Posterior cingulate gyrus (tissue), 11 donors: ENCODE data around the gene IL1RAP.
"Not testable (repeated sequence)": the region's sequence is repeated elsewhere in the genome, so short reads cannot be mapped to it uniquely, and the experiment has no call there.

Source experiments
- DNase-seq, 10 donors: peaks; one replicate each; pipeline versions ENCODE4 v3.0.0 to v3.0.0-alpha.2; 2020 to 2021; ENCODE audit warnings: mixed read lengths in 3 of 10
- intact Hi-C: fragments of 100-400 bp; cut with DNase I; formaldehyde crosslinking; loops from one replicate; pipeline ENCODE4 v1.15.1; 2023

Gene IL1RAP

DNA sequence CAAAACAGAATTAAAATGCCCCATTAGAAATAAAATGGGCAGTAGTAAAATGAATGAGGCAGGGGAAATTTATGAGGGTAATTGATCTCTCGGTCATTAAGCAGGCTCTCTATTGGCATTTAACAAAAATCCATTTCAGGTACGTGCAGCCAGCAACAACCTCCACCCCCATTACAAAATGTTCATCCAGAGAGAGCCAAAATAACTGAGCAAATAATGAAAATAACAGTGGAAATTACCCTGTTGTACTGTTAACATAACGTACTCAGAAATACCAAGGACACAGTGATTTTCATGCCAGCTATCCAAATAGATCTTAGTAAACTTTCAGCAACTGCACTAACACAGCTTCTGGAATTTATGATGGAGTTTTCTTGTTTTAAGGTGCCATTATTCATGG is 127.7 kb downstream of the IL1RAP start:
- intact Hi-C loops: no loop called here
- DNase-seq: no peak

DNA sequence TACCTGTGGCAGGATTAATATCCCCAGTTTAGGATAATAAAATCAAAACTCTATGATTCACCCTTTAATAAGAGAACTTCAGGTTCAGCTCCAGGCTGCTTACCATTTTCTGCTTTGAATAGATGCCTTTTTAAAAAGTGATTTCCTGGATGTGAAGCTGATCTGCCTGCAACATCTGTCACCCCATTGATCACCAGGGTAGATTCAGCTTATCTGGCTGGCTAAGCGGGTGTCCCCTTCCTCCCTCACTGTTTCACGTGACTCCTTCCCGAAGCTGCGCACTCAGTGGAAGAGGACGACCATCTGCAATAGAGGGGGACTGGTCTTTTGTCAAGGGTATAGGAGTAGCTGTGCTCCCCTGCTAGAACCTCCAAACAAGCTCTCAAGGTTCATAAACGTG is 128.1 kb downstream of the IL1RAP start:
- no peak for DNase-seq
- intact Hi-C loops: no loop called here

DNA sequence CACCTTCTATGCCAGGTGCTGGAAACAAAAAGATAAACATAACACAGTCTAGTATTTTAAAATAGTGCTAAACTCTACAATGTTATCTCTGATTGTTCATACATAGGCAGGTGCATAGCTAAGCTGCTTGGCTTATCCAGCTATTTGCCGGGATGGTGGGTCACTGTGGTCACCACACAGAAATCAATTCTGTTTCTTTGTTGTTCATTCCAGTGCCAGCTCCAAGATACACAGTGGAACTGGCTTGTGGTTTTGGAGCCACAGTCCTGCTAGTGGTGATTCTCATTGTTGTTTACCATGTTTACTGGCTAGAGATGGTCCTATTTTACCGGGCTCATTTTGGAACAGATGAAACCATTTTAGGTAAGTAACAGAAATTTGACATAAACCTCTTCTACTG is 130.2 kb downstream of the IL1RAP start:
- no peak for DNase-seq
- intact Hi-C loops: no loop called here

DNA sequence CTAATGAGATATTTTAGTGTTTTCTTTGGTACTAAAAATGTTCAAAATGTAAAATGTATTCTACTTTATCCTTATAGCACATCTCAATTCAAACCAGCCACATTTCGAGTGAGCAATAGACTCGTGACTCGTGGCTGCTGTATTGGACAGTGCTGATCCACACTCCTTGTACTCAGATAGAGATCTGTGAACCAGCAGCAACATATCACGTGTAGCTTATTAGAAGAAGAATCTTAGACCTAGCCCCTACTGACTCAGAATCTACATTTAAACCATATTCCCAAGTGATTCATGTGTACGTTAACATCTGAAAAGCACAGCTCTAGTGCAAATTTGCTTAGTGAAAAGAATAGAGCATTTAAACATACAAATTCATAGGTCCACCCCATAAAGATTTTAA is 130.9 kb downstream of the IL1RAP start:
- intact Hi-C loops: no loop called here
- DNase-seq: no peak

DNA sequence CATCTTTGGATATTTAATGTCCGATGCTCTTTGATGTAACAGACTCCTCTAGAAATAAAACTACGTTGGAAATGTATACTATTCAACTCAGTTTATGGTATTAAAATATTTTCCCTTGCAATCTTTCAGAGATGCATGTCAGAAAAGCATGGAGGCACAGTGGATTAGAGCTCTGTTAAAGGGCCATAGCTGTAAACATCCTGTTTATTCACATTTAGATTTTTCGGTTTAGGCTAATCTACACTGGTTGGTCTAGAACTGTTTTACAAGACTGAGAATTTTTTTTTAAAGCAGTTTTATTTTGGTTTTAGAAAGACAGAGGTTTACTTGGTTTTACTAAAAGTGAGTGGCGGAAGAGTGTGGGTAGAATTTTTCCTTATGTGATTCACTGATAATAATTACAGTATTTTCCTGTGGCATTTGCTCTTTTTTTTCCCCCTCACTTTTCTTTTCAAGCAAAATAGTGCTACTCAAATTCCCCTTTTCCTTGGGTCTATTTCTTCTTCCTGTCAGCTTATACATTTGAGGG is 132.1 kb downstream of the IL1RAP start:
- DNase-seq: no peak
- intact Hi-C loops: no loop called here

DNA sequence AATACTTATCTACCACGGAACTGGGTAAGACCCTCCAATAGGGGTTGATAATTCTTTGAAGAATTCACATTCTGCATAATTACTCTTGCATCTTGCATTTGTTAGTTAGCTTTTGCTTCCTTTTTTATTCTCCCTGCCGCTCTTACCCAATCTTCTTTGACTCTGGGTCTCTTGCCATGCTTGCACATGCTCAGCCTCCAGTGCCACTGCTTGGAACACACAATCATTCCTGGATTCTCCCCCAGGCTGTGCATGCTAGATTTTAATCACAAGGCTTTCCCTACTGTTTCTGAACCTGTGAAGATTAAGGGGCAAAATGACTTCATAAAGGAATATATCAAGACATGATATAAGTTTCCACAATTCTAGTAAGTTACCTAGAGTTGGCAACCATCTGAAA is 133.1 kb downstream of the IL1RAP start:
- DNase-seq: no peak
- intact Hi-C loops: no loop called here

DNA sequence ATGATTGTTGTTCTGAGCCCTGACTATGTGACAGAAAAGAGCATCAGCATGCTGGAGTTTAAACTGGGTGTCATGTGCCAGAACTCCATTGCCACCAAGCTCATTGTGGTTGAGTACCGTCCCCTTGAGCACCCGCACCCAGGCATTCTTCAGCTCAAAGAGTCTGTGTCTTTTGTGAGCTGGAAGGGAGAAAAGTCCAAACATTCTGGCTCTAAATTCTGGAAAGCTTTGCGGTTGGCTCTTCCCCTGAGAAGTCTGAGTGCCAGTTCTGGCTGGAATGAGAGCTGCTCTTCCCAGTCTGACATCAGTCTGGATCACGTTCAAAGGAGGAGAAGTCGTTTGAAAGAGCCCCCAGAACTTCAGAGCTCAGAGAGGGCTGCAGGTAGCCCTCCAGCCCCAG is 142.0 kb downstream of the IL1RAP start:
- intact Hi-C loops: no loop called here

DNA sequence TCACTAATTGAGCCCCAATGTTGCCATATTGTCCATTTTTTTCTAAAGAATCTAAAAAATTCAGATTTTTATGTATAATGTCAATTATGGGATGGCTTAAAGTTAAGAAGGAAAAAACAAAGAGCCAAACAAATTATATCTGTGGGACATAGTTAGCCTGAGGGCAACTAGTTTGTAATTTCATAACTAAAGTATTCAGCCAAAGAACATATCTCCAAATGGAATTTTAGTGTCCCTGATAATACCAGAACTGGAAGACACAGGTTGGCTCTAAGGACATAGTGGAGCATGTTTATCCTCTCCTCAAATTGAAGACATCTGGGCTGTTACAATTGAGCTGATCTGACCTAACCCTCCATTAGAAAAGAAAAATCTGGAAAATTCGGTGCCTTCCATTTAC is 144.2 kb downstream of the IL1RAP start:
- no peak for DNase-seq
- intact Hi-C loops: no loop called here

More for the DNA sequence above, 142.0 kb downstream of the IL1RAP start:
- DNase-seq: no peak

DNA sequence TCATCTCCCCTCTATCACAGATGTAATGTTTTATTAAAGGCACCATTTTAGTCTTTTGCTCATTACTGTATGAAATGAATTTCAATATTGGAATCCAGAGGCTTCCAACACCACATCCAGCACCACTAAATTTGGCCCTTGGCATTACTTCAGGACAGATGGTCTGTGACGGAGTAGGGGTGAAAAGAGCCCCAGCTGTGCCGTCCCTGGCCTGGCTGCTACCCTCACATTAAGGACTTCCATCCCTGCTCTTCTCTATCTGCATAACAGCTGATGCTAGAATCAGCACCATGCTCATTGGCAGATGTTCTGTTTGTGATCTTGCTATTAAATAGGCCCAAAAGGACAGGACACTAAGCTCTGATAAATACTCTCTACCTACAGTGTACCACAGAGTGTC is 152.9 kb downstream of the IL1RAP start:
- intact Hi-C loops: no loop called here
- DNase-seq: no peak

DNA sequence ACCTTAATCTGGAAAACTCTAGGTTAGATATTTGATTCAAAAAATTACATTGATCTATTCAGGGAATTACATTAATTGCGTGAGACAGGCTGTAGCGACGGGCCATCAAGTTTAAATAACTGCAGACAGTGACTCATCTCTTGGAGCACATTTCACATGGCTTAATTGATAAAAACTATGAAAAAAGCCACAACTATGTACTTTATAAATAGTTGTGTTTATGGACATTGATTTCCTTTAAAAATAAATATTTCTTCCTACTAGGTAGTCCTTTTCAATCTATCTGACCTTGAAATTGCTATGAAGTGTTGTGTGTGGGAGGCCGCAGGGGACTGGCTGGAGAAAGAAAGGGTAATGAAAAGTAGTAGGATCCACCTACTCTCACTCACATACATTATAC is 157.8 kb downstream of the IL1RAP start:
- DNase-seq: no peak
- intact Hi-C loops: no loop called here

DNA sequence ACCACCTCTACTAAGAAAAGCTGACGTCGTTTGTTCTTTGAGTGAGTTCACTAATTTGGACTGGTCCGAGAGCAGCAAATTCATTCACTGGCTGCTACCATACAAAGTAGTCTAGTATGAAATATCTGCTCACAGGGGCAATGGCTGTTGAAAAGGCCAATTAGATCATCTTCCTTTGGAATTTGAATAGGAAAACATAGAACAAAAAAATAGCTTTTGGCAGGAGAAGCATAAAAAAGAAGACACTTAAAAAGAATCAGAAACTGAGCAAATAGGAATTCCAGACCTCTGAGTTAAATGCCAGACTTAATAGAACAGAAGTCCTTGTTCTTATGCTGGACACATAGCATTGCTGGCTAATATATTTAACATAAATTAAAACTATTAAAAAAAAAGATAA is 159.3 kb downstream of the IL1RAP start:
- intact Hi-C loops: no loop called here
- DNase-seq: no peak

DNA sequence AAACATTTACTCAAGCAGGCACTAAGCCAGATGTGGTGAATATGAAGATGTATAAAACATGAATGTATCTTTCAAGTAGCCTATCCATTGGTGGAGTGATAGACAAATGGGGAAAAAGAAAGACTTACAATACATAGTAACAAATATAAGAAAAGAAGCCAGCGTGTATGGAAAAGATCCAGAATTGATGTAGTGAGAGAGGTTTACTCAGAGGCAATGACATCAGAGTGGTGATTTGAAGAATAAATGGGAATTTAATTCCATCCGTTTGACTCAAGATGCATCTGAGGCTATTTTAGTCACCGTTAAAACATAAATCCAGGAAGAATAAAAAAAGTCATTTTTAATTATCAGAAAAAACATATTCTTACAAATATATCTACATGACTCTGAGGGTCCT is 162.6 kb downstream of the IL1RAP start:
- intact Hi-C loops: no loop called here
- no peak for DNase-seq

DNA sequence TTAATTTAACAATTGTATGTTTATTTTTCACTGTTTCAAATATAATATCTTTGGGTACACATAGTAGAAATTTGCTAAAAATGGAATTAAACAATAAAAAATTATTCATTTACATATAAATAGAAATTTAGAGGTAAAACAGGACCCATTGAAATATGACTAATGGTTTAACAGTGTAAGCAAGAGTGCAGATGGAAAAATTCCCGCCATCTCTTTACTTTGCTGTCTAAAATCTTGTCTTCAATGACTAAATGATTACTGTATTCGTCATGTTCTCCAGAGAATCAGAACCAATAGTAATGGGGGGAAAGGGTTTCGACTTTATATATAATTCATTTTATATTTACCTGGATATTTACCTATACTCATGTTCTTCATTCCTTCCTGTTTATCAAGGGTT is 163.1 kb downstream of the IL1RAP start:
- DNase-seq: no peak
- intact Hi-C loops: no loop called here

DNA sequence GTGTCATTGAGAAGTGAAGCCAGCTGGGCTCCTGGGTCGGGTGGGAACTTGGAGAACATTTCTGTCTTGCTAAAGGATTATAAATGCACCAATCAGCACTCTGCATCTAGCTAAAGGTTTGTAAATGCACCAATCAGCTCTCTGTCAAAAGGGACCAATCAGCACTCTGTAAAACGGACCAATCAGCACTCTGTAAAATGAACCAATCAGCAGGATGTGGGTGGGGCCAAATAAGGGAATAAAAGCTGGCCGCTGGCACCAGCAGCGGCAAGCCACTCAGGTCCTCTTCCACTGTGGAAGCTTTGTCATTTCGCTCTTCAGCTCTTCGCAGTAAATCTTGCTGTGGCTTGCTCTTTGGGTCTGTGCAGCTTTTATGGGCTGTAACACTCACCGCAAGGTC is 164.0 kb downstream of the IL1RAP start:
- intact Hi-C loops, DNase-seq: not testable (repeated sequence)

DNA sequence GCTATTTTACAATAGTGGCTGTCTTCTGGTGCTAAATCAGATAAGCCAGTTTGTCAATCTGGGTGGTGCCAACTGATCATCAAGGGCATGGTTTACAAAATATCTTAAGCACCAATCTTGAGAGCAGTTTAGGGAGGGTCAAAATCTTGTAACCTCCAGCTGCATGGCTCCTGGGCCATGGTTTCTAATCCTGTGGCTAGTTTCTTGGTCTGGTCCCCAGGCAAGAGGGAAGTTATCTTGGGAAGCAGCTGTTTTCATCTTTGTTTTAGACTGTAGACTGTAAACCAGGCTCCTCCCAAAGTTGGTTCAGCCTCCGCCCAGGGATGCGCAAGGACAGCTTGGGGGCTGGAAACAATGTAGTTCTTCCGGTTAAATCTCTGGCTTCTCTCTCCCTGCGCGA is 166.8 kb downstream of the IL1RAP start:
- DNase-seq: no peak
- intact Hi-C loops: no loop called here

DNA sequence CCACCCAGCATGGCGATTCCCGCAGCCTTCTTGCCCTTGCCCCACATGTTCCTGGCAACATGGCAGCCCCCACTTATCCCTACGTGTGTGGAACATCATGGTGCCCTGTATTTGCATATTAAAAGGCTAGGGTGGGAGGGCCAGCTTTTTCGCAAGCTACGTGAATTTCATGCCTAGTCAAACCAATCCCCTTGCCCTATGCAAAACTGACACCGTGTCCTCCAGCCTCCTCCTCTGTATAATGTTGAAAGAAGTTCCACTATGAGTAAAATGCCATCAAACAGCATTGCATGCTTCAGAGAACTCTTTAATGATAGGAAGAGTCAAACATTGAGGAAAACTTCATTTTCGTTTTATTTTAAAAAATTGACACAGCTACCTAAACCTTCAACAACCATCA is 170.9 kb downstream of the IL1RAP start:
- intact Hi-C loops: no loop called here
- no peak for DNase-seq

DNA sequence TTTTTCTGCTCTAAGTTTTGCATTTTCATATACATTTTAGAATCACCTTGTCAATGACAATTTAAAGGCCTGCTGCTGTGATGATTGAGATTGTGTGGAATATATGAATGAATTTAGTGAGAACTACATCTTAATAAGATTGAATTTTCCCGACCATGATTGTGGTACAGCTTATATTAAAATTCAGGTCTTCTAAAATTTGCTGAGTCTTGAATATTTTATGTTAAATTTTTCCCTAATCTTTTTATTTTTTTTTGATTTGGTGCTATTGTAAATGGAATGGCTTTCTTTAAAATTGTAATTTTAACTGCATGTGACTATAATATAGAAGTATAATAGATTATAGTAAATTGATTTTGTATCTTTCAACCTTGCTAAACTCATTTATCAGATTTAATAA is 172.1 kb downstream of the IL1RAP start:
- intact Hi-C loops: no loop called here
- no peak for DNase-seq

DNA sequence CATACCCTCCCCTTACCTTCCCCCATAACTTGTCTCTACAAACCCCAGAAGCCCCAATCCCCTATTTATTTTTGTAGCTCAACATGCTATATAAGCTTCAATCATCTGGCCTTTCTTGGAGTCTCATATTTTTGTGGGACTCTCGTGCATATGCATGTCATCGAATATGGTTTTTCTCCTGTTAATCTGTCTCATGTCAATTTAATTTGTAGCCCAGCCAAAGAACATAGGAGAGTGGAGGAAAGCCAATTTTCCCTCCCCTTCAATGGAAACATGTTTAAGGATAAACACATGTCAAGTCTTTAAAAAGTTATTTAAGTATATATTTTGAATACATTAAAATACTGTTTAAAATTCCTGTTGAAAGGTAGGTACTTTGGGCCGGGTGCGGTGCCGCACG is 176.4 kb downstream of the IL1RAP start:
- no peak for DNase-seq
- intact Hi-C loops: loop anchor here (10.0 kb wide), 1 partner anchor 725 kb away; no protein-coding TSS in a partner anchor

DNA sequence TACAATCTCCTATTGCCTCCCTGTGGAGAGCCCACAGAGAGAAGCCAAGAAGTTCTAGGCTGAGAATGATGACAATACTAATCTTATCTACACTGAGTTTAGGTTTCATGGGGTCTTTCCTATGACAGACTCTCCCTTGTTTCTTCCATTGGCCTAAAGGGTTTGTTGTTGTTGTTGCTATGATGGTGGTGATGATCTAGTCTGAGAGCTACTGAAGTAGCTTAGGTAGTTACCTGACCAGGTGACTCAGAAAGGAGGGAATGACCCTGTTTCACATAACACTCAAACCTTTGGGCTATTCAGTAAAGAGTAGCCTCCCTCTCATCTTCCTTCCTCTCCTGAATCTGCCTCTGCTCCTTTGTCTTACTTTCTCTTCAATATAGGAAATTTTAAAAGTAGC is 178.4 kb downstream of the IL1RAP start:
- intact Hi-C loops: loop anchor here (10.0 kb wide), 1 partner anchor 727 kb away; no protein-coding TSS in a partner anchor
- no peak for DNase-seq

DNA sequence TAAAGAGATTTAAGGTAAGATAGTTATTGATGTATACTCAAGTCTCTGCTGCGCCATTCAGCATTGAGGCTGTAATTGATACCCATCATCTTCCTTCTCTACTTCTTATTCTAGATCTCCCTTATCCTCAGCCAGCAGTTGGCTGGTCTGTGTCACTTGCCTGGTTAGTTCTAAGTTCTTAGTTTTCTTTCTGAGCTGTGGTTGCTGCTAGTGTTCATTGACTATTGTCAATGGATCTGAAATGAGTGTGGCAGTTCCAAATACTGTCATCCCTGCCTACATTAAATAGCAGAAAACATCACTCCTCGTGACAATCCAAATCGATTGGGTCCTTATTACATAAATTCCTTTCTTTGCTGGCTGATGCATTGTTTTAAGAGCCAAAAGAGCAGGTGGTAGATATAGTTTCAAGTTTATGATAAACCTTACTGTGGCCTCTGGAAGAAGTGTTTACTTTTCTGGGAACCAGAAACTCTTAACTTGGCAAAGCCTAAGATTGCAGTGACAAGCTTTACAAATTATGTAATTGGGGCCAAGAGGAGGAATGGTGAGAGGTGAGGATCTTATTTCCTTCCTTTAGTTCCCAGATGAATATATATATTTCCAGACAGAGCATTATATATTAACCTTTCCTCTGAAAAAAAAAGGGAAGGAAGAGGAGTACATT is 180.6 kb downstream of the IL1RAP start:
- DNase-seq: no peak
- intact Hi-C loops: loop anchor here (10.0 kb wide), 1 partner anchor 730 kb away; no protein-coding TSS in a partner anchor

DNA sequence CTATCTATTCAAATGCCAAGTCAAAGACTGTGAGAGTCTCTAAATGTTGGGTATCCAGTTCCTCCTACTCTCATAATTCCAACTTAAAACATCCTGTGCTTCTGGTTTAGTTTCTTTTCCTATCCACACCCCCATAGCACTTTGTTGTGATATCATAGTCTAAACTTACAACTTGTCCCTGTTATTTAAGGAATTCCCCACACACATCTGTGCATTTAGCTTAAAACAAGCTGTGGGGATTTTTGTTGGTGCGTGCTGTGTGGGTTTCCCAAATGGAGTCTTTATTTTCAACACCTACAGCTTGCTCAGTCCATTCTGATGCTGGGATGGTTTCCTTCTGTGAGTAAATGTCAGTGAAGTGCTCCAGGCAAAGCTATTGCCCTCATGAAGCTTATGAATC is 181.3 kb downstream of the IL1RAP start:
- intact Hi-C loops: loop anchor here (10.0 kb wide), 1 partner anchor 730 kb away; no protein-coding TSS in a partner anchor
- DNase-seq: no peak

DNA sequence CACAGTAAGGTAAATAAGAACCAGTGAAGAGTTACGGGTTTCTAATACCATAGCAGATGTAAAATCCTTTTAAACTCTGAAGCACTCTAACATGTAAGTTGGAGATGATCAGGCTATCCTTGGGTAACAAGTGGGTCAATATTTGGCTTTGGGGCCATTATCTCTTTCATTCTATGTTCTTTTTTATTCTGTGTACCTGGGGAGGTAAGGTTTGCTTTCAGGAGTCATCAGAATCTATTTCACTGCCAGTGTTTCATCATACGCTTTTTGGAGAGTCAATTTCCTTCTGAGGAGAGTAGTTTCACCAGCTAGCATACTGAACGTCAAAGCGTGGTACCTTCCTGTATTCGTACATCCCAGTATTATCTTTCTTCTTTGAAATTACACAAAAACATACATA is 182.1 kb downstream of the IL1RAP start:
- intact Hi-C loops: loop anchor here (10.0 kb wide), 1 partner anchor 731 kb away; no protein-coding TSS in a partner anchor
- no peak for DNase-seq
